ENCODE measurements around the gene KRTAP9-7. TPM values are rescaled to one million over a fixed set of nuclear protein-coding genes. Genes with fewer than 3 reads are reported as not detected.
A peak's percentile ranks its signal among the peaks of the same experiment; 100 is the strongest.

KRTAP9-7 gene
- total RNA-seq, 4 donors from 2014 or later, result 10.0 to 20.3 TPM; not detected in 2

DNA sequence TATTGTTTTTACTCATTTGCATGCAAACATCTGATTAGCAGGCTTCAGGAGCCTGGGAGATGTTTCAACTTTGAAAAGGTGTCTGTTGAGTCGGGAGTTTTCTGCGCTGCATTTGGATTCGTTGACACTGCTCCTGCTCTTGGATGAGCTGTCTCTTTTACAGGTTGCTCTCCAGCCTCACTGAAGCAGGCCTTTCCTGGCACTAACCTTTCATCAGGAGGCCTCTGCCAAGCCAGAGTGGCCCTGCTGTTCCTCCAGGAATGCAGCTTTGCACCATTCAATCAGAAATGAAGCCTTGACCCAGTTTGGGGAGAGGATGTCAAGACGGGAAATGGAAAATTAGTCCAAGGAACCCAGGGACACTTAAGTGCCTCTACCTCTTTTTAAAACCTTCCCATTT lies 27.5 kb downstream of the KRTAP9-7 start:
- peaks cover 13% of the 10 kb centered on the region for H3K4me1 ChIP-seq
- H3K36me3 ChIP-seq, result no peaks in the 10 kb centered on the region
- TF ChIP-seq EP300 (IDR thresholded peaks at IDR 0.05), result no peak
- DNase-seq (ENCODE audit: low spot score in 2 of 2), result no peak
- 60% methylated on average over 4 of the region's 4 CpGs for WGBS
- H3K9me3 ChIP-seq, result no peaks in the 10 kb centered on the region
- no peak overlapping the region for H3K27ac ChIP-seq
- no peak overlapping the region for H3K4me3 ChIP-seq
- H3K27me3 ChIP-seq, result peaks cover 11% of the 10 kb centered on the region

DNA sequence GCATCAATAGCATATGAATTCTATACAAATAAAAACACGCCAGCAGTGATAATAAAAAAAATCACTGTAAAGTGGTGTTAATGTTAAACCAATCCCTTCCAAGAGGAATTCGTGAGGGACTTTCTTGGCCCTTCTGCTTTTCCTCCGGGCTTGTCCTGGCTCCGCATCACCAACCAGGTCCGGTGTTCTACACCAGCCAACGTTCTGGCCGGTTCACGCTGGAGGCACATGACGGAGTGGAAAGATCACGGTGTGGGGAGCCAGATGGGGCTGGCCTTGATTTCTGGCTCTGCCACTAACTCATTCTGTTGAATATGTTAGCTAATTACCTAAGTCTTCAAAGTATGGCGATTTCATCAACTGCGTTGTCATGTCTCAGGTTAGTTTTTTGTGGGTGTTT lies 28.6 kb downstream of the KRTAP9-7 start:
- Histone ChIP-seq H3K36me3 (no peaks in the 10 kb centered on the region), H3K9me3 (no peaks in the 10 kb centered on the region), H3K27me3 (peaks cover 12% of the 10 kb centered on the region), H3K4me1 (peaks cover 23% of the 10 kb centered on the region), H3K4me3 (no peak overlapping the region), H3K27ac (no peak overlapping the region)
- WGBS, result 83% methylated on average over 12 of the region's 12 CpGs
- no peak for TF ChIP-seq POLR2A (IDR thresholded peaks at IDR 0.05)
- no peak for TF ChIP-seq CTCF (IDR thresholded peaks at IDR 0.05)
- TF ChIP-seq EP300 (IDR thresholded peaks at IDR 0.05), result no peak
- no peak for TF ChIP-seq POLR2AphosphoS5 (IDR thresholded peaks at IDR 0.05)
- no peak for DNase-seq (ENCODE audit: low spot score in 2 of 2)

DNA sequence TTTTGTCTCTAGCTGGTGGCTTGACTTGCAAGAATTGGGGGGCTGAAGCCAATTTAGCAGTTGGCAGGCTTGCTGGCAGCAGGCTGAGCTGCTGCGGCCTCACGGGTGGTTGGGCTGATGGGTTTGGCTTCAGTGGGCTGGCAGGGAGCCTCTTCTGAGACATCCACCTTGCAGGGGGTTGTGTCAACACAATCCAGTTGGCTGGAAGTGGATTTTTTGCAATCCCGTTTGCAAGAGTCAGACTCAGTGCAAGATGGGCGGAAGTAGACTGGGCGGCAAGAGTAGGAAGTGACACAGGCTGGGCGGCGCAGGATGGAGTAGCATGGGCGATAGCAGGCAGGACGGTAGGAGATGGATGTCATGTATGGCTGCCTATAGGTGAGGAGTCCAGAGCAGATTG lies 32.1 kb downstream of the KRTAP9-7 start:
- Histone ChIP-seq H3K36me3 (no peaks in the 10 kb centered on the region), H3K4me1 (peaks cover 20% of the 10 kb centered on the region), H3K27me3 (peaks cover 4% of the 10 kb centered on the region), H3K27ac (no peak overlapping the region), H3K9me3 (no peaks in the 10 kb centered on the region), H3K4me3 (no peak overlapping the region)
- no peak for TF ChIP-seq CTCF (IDR thresholded peaks at IDR 0.05)
- no peak for TF ChIP-seq POLR2A (IDR thresholded peaks at IDR 0.05)
- TF ChIP-seq POLR2AphosphoS5 (IDR thresholded peaks at IDR 0.05), result no peak
- no peak for TF ChIP-seq EP300 (IDR thresholded peaks at IDR 0.05)
- 73% methylated on average over 9 of the region's 9 CpGs for WGBS
- DNase-seq (ENCODE audit: low spot score in 2 of 2), result peak in 1 of 2 donors; percentile 50

GRCh38 chr17:41308251-41308917 lies 32.9 kb downstream of the KRTAP9-7 start:
- DNase-seq (ENCODE audit: low spot score in 2 of 2), result peak; percentile 67 to 79
- TF ChIP-seq POLR2A (IDR thresholded peaks at IDR 0.05), result no peak
- no peak for TF ChIP-seq CTCF (IDR thresholded peaks at IDR 0.05)
- no peak for TF ChIP-seq POLR2AphosphoS5 (IDR thresholded peaks at IDR 0.05)
- TF ChIP-seq EP300 (IDR thresholded peaks at IDR 0.05), result no peak
- H3K27me3 ChIP-seq, result peaks cover 4% of the 10 kb centered on the region
- no peak overlapping the region for H3K4me3 ChIP-seq
- 16% methylated on average over 10 of the region's 10 CpGs for WGBS
- H3K36me3 ChIP-seq, result no peaks in the 10 kb centered on the region
- no peaks in the 10 kb centered on the region for H3K9me3 ChIP-seq
- peaks cover 15% of the 10 kb centered on the region for H3K4me1 ChIP-seq
- peak overlapping the region; percentile 14 for H3K27ac ChIP-seq

DNA sequence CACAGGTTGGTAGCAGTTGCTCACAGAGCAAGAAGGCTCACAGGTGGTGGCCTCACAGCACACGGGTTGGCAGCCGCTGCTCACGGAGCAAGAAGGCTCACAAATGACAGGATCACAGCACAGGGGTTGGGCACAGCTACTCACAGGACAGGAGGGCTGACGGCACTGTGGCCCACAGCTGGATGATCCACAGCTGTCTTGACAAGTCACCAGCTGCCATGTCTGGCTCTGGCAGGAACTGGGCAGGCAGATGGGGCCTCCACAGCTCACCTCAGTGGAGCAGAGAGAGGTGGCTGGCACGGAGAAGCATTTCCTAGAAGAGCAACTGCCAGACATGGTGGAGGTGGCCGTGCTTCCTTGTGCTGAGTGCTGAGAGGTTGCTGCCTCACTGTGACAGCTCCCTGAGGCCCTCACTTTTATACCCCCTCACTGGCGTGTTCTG lies 33.4 kb downstream of the KRTAP9-7 start, which contains the start of gene KRTAP16-1:
Gene KRTAP16-1 (minus strand): TSS at position 392 of the 442 bp plus-strand sequence. CDS start 56 bp downstream, at position 336.
- WGBS, result 27% methylated on average over 7 of the region's 7 CpGs

More for the DNA sequence above, 33.4 kb downstream of the KRTAP9-7 start, which contains the start of gene KRTAP16-1:
- H3K9me3 ChIP-seq, result no peaks in the 10 kb centered on the region
- TF ChIP-seq CTCF (IDR thresholded peaks at IDR 0.05) (no peak), POLR2AphosphoS5 (IDR thresholded peaks at IDR 0.05) (no peak), POLR2A (IDR thresholded peaks at IDR 0.05) (no peak), EP300 (IDR thresholded peaks at IDR 0.05) (no peak)
- H3K27me3 ChIP-seq, result peaks cover 4% of the 10 kb centered on the region
- H3K4me3 ChIP-seq, result no peak within 1 kb of the TSS
- H3K4me1 ChIP-seq, result peaks cover 15% of the 10 kb centered on the region
- DNase-seq (ENCODE audit: low spot score in 2 of 2), result peak in 1 of 2 donors; percentile 57
- H3K27ac ChIP-seq, result peak within 1 kb of the TSS; percentile 14
- H3K36me3 ChIP-seq, result no peaks in the 10 kb centered on the region

All from suprapubic skin (tissue), 4 donors.